GM21786 (cell line): ENCODE data around the gene RPL22L1.
"Not testable (repeated sequence)": the region's sequence is repeated elsewhere in the genome, so short reads cannot be mapped to it uniquely, and the experiment has no call there.

Source experiments
- ATAC-seq: cut with Tn5 transposase; IDR thresholded peaks from one replicate; pipeline ENCODE4 v1.9.1; 2021; ENCODE audit not compliant: unreplicated experiment

Gene RPL22L1

DNA sequence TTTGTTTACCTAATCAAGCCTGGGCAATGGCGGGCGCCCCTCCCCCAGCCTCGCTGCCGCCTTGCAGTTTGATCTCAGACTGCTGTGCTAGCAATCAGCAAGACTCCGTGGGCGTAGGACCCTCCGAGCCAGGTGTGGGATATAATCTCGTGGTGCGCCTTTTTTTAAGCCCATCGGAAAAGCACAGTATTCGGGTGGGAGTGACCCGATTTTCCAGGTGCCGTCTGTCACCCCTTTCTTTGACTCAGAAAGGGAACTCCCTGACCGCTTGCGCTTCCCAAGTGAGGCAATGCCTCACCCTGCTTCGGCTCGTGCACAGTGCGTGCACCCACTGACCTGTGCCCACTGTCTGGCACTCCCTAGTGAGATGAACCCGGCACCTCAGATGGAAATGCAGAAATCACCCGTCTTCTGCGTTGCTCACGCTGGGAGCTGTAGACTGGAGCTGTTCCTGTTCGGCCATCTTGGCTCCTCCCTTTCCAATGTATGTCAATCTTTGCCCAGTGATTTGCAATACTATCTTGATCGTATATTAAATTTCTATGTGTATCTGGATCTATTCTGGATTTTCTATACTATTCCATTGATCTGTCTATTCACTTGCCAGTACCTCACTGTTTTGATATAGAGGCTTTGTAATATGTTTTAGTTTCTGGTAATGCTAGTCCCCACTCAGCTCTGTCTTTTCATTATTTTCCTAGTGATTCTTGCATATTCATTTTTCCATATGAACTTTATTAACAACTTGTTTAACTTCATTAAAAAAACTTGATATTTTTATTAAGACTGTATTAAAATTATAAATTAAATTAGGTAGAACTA is 14.3 kb upstream of the RPL22L1 start:
- not testable (repeated sequence) for ATAC-seq

DNA sequence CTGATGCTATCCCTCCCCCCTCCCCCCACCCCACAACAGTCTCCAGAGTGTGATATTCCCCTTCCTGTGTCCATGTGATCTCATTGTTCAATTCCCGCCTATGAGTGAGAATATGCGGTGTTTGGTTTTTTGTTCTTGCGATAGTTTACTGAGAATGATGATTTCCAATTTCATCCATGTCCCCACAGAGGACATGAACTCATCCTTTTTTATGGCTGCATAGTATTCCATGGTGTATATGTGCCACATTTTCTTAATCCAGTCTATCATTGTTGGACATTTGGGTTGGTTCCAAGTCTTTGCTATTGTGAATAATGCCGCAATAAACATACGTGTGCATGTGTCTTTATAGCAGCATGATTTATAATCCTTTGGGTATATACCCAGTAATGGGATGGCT is 8.7 kb upstream of the RPL22L1 start:
- ATAC-seq, result not testable (repeated sequence)

DNA sequence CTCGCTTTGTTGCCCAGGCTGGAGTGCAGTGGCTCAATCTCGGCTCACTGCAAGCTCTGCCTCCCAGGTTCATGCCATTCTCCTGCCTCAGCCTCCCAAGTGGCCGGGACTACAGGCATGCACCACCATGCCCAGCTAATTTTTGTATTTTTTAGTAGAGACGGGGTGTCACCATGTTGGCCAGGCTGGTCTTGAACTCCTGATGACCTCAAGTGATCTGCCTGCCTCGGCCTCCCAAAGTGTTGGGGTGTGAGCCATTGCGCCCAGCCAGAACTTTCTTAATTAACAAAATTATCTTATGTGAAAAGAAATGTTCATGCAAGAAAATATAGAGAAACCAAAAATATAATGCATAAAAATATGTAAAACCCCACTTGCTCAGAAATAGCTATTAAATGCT is 7.3 kb upstream of the RPL22L1 start:
- not testable (repeated sequence) for ATAC-seq

GRCh38 chr3:170876537-170876936 is 6.5 kb upstream of the RPL22L1 start:
- ATAC-seq, result no peak

- no peak for ATAC-seq
Observed at GRCh38 chr3:170869239-170869590, 780 bp downstream of the RPL22L1 start.

DNA sequence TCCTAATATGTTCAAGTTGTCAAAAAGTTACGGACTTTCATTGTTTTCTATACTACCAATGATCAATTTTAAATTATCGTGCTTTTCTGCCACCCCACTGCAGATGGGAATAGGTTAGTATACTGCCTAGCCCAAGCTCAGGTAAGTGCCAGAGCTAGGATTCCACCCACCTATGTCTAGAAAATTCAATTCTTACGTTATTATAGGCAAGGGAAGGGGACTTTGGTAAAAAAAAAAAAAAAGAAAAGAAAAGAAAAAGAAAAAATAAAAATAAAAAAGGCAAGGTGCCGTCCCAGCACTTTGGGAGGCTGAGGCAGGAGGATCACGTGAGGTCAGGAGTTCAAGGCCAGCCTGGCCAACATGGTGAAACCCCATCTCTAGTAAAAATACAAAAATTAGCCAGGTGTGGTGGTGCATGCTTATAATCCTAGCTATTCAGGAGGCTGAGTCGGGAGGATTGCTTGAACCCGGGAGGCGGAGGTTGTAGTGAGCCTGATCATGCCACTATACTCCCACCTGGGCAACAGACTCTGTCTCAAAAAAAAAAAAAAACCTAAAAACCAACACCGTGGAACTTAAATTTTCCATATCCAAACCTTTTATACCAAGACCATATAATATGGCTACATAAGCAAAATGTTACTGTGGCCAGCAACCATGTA is 1.3 kb downstream of the RPL22L1 start:
- no peak for ATAC-seq

GRCh38 chr3:170867143-170867937 is 2.7 kb downstream of the RPL22L1 start:
- ATAC-seq, result peak; percentile 31

DNA sequence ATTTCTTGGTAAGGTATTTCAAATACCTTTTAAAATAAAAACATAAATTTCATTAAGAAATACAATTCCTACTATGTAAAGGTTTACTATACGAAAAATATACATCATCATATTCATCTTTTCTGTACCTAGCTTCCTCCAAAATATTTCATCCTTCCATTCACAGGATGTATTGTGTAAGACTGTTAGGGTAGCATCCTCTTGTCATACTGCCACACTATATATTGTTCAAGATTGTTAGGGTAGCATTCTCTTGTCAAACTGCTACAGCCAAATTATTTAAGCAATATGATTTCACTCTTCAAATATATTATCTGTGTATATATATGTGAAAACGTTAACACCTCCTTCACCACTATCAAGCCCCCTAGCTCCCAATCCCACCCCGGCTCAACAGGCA is 3.5 kb downstream of the RPL22L1 start:
- ATAC-seq, result no peak

- ATAC-seq, result no peak
Observed at GRCh38 chr3:170865209-170866094, 4.5 kb downstream of the RPL22L1 start.

DNA sequence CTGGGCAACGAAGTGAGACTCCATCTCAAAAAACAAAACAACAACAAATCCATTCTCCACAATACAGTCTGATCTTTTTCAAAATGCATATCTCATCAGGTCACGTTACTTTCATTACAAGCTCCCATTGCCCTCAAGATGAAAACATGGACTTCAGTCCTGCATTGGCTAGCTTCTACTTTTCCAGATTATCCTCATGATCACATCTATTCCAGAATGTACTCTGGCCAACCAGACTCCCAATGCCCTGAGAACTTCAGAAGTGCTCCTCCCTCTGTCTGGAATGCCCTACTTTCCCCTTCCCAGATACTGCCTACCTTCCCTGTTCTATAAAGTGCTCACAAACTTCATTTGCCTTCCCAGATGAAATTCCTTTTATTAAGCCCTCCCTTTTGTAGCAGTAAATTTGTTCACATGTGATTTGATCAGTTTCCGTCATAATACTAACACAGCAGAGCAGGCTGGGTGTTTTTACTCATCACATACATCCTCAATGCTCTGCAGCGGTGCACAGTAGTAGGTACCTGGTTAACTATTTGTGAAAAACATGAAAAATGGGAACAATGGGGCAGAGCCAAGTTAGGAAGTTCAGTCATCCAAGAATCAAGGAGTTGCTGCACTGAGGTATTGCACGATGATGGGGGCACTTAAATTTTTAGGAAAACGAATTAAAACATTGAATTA is 5.3 kb downstream of the RPL22L1 start:
- ATAC-seq, result no peak

DNA sequence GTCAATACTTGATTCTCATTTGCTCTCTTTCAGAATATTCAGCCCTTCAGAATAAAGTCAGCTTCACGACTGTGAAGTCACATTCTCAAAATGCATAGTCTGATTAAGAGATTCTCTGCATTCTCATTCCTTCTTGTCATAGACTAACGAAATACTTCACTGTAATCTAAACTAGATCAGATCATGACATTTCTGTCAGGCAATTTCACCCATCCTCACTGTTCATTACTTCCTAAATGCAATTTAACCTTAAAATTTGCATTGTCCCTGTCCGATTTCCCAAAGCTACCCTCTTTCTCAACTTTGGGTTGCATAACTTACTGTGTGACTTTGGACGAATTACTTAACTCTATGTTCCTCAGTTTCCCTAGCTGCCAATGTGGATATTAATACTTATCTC is 6.2 kb downstream of the RPL22L1 start:
- no peak for ATAC-seq

DNA sequence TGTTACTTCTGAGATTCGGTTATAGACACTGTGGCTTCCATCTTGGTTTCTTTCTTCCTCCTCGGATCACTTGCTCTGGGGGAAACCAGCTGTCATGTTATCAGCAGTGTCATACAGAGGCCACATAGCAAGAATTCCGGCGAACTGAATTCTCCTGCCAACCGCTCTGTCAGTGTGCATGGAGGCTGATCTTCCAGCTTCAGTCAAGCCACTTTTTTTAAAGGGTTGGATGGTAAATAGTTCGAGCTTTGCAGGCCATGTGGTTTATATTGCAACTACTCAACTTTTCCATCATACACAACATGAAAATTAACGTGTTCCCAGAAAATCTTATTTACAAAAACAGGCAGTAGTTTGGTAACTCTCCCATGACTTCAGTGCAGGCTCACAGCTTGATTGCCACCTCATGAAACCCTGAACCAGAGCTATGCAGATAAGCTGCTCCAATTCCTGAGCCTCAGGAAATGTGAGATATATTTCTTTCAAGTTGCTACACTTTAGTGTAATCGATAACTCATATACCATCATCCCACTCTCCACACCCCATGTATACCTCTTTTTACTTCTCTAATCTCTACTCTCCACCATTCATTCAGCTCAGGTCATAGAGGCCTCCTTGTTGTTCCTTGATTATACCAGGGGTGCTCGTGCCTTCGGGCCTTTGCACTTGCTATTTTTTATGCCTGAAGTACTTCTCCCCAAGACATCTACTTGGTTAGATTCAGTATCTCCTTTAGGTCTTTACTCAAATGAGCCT is 7.2 kb downstream of the RPL22L1 start:
- no peak for ATAC-seq

- ATAC-seq, result no peak
Observed at GRCh38 chr3:170858599-170858998, 11.4 kb downstream of the RPL22L1 start.

DNA sequence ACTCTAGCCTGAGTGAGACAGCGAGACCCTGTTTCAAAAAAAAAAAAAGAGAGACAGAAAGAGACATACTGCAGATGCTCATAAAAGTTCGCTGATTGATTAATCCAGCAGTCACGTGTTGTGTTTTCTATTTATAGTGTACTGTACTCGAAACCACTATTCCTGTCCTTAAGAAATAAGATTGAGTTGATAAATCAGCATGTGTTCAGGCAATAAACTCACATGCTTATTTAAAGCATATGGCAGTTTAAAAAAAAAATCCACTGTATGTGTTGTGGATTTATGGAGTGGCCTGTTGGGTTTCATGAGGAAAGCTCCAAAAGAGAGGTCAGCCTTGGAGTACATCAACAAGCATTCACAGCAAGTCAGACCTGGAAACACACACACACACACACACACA is 17.7 kb downstream of the RPL22L1 start:
- no peak for ATAC-seq

GRCh38 chr3:170848292-170848917 is 21.6 kb downstream of the RPL22L1 start:
- ATAC-seq, result no peak

DNA sequence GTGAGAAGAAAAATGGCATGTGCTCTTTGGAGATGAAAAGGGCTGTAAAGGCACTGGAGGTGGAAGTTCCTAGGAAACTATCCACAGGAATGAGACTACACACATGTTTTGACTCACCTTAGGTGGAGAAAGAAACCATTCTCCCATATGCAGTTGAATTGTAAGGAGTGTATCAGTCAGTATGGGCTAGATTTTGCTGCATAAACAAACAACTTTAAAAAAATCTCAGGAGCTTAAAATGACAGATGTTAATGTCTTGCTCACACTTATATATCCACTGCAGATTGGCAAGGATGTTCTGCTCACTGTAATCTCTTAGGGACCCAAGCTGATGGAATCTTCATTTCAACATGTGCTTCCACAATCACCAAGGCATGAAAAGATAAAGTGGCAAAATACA is 25.6 kb downstream of the RPL22L1 start:
- no peak for ATAC-seq

- no peak for ATAC-seq
Observed at GRCh38 chr3:170840291-170840859, 29.6 kb downstream of the RPL22L1 start.

- no peak for ATAC-seq
Observed at GRCh38 chr3:170839518-170840100, 30.4 kb downstream of the RPL22L1 start.
